ENCODE data around the gene SUPT5H. TPM values are rescaled to one million over a fixed set of nuclear protein-coding genes. Genes with fewer than 3 reads are reported as not detected.
A peak's percentile ranks its signal among the peaks of the same experiment; 100 is the strongest.

Gene SUPT5H
- total and polyA plus RNA-seq, 2 of the 13 experiments (the other 11 are each of a cell fraction or from before 2014, with no cell fraction given), result 48.2 to 51.7 TPM

DNA sequence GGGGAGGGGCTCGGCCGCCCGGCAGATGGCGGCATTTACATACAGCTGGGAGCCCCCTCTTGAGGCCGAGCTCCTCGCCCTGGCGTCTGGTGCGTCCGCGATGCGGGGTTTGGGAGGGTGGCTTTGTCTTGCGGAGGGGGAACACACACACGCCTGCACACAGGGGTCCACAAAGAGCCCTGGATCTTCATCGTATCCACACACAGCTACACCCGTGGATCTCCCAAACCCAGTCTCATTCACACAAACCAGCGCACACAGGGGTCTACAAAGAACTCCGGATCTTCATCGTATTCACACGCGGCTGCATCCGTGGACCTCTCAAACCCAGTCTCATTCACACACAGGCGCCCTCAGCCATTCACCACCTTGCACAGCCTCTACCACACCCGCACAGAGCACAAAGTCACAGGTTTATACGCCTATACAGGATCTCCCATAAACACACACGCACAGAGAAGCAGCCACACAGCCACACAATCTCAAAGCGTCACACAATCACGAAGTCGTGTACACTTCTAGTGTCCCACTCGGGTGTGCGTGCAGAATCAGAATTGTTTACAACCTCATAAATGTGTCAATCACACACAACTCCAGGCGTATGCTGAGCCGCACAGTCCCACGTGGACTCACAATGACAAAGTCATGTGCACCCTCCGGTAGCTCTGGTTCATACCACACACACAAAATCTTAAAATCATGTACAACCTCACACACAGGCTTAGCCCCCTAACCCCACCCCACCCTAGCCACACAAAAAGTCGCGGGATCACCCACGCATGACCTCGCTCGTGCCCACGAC is 52.8 kb downstream of the SUPT5H start (continued):
- TF ChIP-seq TFE3 (CRISPR knock-in tag; IDR thresholded peaks at IDR 0.05), result no peak
- no peak for TF ChIP-seq TBL1XR1 (IDR thresholded peaks at IDR 0.05; ENCODE audit: borderline replicate concordance, low read length, partially characterized antibody)
- TF ChIP-seq SRSF9 (IDR thresholded peaks at IDR 0.05; ENCODE audit: borderline replicate concordance, insufficient read depth, low read depth, low read length, poor library complexity, severe bottlenecking), result no peak
- no peak for TF ChIP-seq CENPBD1 (CRISPR knock-in tag; IDR thresholded peaks at IDR 0.05; ENCODE audit: borderline replicate concordance, low read depth)

DNA sequence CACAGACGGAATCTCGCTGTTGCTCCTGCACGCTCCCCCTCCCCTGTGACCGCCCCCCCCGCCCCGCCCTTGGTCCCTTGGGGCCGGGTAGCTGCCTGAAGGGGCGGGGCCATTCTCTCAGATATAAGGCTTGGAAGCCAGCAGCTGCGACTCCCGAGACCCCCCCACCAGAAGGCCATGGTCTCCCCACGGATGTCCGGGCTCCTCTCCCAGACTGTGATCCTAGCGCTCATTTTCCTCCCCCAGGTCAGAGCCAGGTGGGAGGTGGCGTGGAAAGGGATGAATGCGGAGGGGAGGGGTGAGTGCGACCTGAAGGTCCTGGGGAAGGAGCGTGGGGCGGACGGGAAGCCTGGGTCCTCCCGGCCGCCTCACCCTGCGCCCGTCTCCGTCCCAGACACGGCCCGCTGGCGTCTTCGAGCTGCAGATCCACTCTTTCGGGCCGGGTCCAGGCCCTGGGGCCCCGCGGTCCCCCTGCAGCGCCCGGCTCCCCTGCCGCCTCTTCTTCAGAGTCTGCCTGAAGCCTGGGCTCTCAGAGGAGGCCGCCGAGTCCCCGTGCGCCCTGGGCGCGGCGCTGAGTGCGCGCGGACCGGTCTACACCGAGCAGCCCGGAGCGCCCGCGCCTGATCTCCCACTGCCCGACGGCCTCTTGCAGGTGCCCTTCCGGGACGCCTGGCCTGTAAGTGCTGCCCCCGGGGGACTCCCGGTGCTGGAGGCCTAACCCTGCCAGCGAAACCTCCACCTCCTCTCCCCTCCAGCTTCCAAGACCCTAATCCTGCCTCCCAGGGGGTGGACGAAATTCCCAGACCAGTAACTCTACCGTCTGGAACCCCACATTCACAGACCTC is 53.6 kb downstream of the SUPT5H start, which contains the start of gene DLL3:
DLL3 (plus strand) TSS at position 150 of the 845 bp plus-strand sequence; CDS start at position 178, 28 bp downstream.
- POLR2A ChIA-PET, result no interaction called here
- H3K27ac ChIP-seq (ENCODE audit: extremely low read length, insufficient read depth, low read length), result no peak within 1 kb of the TSS
- 15% methylated on average over 11 of the region's 60 CpGs for WGBS (ENCODE audit: low lambda C conversion rate)
- TF ChIP-seq ATF5 (CRISPR knock-in tag; IDR thresholded peaks at IDR 0.05; ENCODE audit: low read depth), result no peak
- TF ChIP-seq MTA1 (CRISPR knock-in tag; IDR thresholded peaks at IDR 0.05; ENCODE audit: borderline replicate concordance), result peak; percentile 74; the same call in 1 of the 2 replicates
- TF ChIP-seq MED8 (CRISPR knock-in tag; IDR thresholded peaks at IDR 0.05; ENCODE audit: insufficient replicate concordance), result no peak
- TF ChIP-seq, protein P1, sequence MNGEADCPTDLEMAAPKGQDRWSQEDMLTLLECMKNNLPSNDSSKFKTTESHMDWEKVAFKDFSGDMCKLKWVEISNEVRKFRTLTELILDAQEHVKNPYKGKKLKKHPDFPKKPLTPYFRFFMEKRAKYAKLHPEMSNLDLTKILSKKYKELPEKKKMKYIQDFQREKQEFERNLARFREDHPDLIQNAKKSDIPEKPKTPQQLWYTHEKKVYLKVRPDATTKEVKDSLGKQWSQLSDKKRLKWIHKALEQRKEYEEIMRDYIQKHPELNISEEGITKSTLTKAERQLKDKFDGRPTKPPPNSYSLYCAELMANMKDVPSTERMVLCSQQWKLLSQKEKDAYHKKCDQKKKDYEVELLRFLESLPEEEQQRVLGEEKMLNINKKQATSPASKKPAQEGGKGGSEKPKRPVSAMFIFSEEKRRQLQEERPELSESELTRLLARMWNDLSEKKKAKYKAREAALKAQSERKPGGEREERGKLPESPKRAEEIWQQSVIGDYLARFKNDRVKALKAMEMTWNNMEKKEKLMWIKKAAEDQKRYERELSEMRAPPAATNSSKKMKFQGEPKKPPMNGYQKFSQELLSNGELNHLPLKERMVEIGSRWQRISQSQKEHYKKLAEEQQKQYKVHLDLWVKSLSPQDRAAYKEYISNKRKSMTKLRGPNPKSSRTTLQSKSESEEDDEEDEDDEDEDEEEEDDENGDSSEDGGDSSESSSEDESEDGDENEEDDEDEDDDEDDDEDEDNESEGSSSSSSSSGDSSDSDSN (CRISPR knock-in tag; IDR thresholded peaks at IDR 0.05), result peak; percentile 19; the same call in 1 of the 2 replicates
- TF ChIP-seq HDAC6 (IDR thresholded peaks at IDR 0.05; ENCODE audit: low read depth, low read length), result peak; percentile 64; the same call in 1 of the 2 replicates
- no peak for TF ChIP-seq SMYD3 (CRISPR knock-in tag; IDR thresholded peaks at IDR 0.05)
- TF ChIP-seq HNRNPLL (IDR thresholded peaks at IDR 0.05; ENCODE audit: low read depth, low read length, poor library complexity, severe bottlenecking), result peak; percentile 39
- TF ChIP-seq ZNF777 (CRISPR knock-in tag; IDR thresholded peaks at IDR 0.05), result peak; percentile 77
- TF ChIP-seq GABPB1 (CRISPR knock-in tag; IDR thresholded peaks at IDR 0.05), result peak; percentile 20; the same call in 1 of the 2 replicates

More for the DNA sequence above, 53.6 kb downstream of the SUPT5H start, which contains the start of gene DLL3:
- Histone ChIP-seq H4K20me1 (ENCODE audit: insufficient read depth, low read length) (no peaks in the 10 kb centered on the region), H3K4me3 (replicated peaks in 1 of 3; ENCODE audit: insufficient read depth in 1 of 3, low read depth in 2 of 3, low read length in 3 of 3) (peak within 1 kb of the TSS; percentile 30 to 64 (median 41); a peak in 5 of 6 replicates), H3K36me3 (replicated peaks in 1 of 2; ENCODE audit: control insufficient read depth in 1 of 2, insufficient read depth in 2 of 2, low read length in 2 of 2) (no peaks in the 10 kb centered on the region), H3K9ac (ENCODE audit: insufficient read depth, low read depth, low read length) (0 out of 2 replicates have a peak within 1 kb of the TSS, but pooled peaks have one; percentile 0), H2AFZ (ENCODE audit: low read length) (peak within 1 kb of the TSS; percentile 71), H3K4me2 (ENCODE audit: low read depth, low read length) (peak within 1 kb of the TSS; percentile 89), H3K9me3 (ENCODE audit: low read length) (no peaks in the 10 kb centered on the region), H3K79me2 (ENCODE audit: insufficient read depth, low read length) (no peaks in the 10 kb centered on the region), H3K4me1 (ENCODE audit: insufficient read depth, low read length) (peaks cover 30% of the 10 kb centered on the region), H3K27me3 (ENCODE audit: control insufficient read depth in 1 of 2, insufficient read depth in 2 of 2, low read length in 2 of 2) (peaks cover 9 to 46% of the 10 kb centered on the region in 2 experiments)
- no peak for FAIRE-seq
- DNase-seq (ENCODE audit: low spot score), result no peak
- ATAC-seq, result peak; percentile 59
- in situ Hi-C loops (cut with HindIII; ENCODE audit: extremely low pct_ligation_motif_present, low pct_unique_long_range_greater_than_20kb), result loop anchor here (5.0 kb wide), 1 partner anchor 33 kb away; the partner anchor contains the start of gene EID2B
- BruUV-seq (replicated peaks), result no TSS peak
- CTCF ChIA-PET (ENCODE audit: low intra/inter-chr PET ratio, low total read pairs), result interaction anchor here (0.8 kb wide), 1 partner anchor 33 kb away, joined by 3 read pairs; the partner anchor contains the start of gene EID2B
- intact Hi-C loops (cut with micrococcal nuclease; ENCODE audit: unreplicated experiment), result no loop called here
